Neural progenitor cell (in vitro differentiated cells): ENCODE results near the gene SLC15A1.

Source experiments
- EZH2 ChIP-seq: fragments of 200-600 bp; sonication (generic); IDR thresholded peaks from 2 replicates; pipeline ENCODE4 v1.6.1; 2017; ENCODE audit warnings: antibody characterized with exemption, mild to moderate bottlenecking, moderate library complexity
- TF ChIP-seq, protein P1 (sequence below): fragments of 200-600 bp; sonication (generic); IDR thresholded peaks from 2 replicates; pipeline ENCODE4 v1.5.1; 2017; ENCODE audit warnings: antibody characterized with exemption, mild to moderate bottlenecking

DNA sequence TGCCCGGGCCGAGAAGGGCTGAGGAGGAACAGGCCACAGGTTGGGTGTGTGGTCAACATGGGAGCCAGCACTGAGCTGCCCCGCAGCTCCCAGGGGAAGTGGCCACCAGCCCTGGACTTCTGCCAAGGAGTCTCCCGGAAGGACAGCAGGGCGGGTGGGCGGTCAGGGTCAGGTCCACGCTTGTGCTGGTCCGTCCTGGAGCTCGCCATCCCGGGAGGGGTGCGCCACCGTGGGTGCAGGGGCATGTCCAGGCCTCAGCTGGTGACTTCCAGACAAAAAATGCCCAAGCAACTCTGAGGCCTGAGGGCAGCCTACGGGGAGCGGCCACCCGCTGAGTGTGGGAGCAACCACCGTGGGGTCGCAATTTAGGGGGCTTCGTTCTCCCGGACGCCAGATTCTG is 21.4 kb upstream of the SLC15A1 start:
- no peak for TF ChIP-seq EZH2
- TF ChIP-seq, protein P1, sequence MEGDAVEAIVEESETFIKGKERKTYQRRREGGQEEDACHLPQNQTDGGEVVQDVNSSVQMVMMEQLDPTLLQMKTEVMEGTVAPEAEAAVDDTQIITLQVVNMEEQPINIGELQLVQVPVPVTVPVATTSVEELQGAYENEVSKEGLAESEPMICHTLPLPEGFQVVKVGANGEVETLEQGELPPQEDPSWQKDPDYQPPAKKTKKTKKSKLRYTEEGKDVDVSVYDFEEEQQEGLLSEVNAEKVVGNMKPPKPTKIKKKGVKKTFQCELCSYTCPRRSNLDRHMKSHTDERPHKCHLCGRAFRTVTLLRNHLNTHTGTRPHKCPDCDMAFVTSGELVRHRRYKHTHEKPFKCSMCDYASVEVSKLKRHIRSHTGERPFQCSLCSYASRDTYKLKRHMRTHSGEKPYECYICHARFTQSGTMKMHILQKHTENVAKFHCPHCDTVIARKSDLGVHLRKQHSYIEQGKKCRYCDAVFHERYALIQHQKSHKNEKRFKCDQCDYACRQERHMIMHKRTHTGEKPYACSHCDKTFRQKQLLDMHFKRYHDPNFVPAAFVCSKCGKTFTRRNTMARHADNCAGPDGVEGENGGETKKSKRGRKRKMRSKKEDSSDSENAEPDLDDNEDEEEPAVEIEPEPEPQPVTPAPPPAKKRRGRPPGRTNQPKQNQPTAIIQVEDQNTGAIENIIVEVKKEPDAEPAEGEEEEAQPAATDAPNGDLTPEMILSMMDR, result no peak
